OCI-LY3 (cell line): ENCODE results near the gene NHS.

Experiments
- EZH2phosphoT487 ChIP-seq: fragments of 200-600 bp; shearing (Covaris generic); IDR thresholded peaks from 2 replicates; pipeline ENCODE4 v1.6.1; 2018; ENCODE audit warnings: antibody characterized with exemption, mixed run types, low read depth
- TF ChIP-seq, protein P1 (sequence below): fragments of 200-600, 300-600 bp; sonication (generic); IDR thresholded peaks from 2 replicates; pipeline ENCODE4 v1.5.1; 2014; ENCODE audit warnings: antibody characterized with exemption, low read length, low read depth

DNA sequence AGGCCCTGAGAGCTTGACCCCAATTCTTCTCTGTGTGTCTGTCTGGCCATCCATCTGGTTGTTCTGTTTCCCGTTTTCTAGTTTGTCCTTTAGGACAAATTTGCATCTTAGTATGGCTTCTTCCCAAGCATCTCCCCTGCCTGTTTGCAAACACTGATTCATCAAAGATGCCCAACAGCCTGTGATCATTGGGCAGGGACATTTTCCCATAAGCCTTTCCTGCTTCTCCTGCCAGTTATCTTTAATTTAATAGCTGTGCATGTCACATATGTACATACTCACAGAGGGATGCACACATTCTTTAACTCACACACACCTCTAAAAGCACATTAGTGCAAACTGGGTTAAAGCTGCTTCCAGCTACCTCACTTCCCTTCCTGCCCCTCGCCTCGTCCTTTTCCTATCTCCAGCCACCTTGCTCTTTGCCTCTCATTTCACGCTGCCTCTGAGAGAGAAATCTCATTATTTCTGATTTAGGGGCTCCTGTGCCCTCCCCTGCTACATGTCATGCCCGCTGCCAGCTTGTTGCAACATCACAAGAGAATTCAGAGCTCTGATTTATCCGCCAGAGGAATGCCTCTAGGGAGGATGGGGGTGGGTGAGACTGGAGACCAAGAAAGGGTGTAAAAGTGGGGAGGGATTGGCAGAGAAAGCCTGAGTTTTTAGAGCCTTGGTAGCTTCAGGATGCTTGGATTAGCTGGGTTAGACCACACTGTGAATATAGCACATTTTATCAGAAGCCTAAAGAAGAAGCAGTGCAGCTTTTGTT lies 100.6 kb downstream of the NHS start:
- TF ChIP-seq, protein P1, sequence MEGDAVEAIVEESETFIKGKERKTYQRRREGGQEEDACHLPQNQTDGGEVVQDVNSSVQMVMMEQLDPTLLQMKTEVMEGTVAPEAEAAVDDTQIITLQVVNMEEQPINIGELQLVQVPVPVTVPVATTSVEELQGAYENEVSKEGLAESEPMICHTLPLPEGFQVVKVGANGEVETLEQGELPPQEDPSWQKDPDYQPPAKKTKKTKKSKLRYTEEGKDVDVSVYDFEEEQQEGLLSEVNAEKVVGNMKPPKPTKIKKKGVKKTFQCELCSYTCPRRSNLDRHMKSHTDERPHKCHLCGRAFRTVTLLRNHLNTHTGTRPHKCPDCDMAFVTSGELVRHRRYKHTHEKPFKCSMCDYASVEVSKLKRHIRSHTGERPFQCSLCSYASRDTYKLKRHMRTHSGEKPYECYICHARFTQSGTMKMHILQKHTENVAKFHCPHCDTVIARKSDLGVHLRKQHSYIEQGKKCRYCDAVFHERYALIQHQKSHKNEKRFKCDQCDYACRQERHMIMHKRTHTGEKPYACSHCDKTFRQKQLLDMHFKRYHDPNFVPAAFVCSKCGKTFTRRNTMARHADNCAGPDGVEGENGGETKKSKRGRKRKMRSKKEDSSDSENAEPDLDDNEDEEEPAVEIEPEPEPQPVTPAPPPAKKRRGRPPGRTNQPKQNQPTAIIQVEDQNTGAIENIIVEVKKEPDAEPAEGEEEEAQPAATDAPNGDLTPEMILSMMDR, result no peak
- no peak for TF ChIP-seq EZH2phosphoT487
